Measurements from ENCODE around the gene MED9.

DNA sequence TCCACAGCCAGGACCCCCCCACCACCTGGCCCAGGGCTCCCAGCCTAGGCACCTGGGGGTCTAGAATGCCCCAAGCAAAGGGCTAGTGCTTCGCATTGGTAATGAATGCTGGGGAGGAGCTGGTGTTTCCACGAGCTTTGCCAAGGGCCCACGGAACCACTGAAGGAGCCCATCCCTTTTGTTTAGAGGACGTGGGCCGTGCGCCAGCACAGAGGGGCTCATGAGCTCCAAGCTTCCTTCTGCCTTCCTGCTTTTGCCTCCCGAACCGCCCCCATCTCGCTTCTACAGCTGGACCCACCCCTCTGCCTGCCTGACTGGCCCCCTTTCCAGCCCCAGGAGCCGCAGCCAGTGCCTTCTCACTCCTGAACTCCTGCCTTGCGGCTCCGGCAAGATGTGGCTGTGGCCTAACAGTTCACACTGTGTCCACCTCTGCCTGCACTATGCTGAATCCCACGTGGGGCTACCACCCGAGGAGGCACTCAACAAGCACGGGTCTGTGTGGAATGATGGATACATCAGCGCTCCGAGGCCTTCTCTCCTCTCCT, 51.2 kb downstream of the MED9 start:
- TF ChIP-seq, protein P1, sequence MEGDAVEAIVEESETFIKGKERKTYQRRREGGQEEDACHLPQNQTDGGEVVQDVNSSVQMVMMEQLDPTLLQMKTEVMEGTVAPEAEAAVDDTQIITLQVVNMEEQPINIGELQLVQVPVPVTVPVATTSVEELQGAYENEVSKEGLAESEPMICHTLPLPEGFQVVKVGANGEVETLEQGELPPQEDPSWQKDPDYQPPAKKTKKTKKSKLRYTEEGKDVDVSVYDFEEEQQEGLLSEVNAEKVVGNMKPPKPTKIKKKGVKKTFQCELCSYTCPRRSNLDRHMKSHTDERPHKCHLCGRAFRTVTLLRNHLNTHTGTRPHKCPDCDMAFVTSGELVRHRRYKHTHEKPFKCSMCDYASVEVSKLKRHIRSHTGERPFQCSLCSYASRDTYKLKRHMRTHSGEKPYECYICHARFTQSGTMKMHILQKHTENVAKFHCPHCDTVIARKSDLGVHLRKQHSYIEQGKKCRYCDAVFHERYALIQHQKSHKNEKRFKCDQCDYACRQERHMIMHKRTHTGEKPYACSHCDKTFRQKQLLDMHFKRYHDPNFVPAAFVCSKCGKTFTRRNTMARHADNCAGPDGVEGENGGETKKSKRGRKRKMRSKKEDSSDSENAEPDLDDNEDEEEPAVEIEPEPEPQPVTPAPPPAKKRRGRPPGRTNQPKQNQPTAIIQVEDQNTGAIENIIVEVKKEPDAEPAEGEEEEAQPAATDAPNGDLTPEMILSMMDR (IDR thresholded peaks at IDR 0.05), result no peak
- TF ChIP-seq POLR2A (IDR thresholded peaks at IDR 0.05), result no peak
